SIG-M5 treated with dmso at 0.1 percent for 504 hours (cell line): ENCODE results near the gene FHOD3.

ENCODE experiments used
- DNase-seq: peaks from one replicate; lab custom pipeline; 2025; ENCODE audit not compliant: unreplicated experiment; lab: John Stamatoyannopoulos, UW

FHOD3 gene

GRCh38 chr18:36580266-36580665 lies 282.8 kb downstream of the FHOD3 start:
- no peak for DNase-seq

DNA sequence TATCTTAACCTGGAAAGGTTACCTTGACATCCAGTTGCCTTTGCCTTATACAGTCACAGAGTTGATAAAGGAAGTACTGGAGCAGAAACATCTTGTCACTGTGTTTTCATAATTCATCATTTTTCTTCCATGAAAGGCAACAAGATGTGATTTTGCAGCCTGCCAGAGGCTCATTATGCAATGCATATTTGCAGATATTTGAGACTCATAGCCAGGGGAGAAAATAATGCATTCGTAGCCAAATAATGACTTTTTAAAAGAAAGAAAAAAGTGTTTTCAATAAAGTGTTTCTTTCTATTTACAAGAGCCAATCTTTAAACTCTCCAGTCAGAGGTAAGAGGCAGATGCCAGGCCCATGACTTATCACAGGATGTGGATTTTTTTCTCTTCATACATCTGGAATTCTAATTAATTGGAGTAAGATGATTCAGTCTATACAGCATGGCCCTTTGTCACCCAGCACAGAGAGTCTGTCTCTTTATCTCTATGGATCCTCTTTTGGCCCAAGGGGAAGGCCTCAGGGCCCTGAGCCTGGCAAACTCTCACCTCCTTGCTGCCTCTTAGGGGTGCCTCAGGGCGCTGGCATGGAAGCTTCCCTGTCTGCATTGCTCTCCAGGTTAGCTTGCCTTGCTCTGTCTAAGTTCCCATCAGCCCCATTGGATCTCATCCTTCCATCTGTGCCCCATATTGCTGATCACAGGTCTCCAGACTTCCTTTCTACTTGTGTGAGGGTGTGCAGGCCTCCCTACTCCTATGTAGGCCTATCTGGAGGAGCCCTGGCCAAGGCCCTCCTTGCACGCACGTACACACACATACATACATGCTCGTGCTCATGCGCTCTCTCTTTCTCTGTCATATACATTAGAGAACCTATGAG lies 283.6 kb downstream of the FHOD3 start:
- DNase-seq: no peak

- no peak for DNase-seq
These were observed 285.7 kb downstream of the FHOD3 start for GRCh38 chr18:36582988-36583745.

DNA sequence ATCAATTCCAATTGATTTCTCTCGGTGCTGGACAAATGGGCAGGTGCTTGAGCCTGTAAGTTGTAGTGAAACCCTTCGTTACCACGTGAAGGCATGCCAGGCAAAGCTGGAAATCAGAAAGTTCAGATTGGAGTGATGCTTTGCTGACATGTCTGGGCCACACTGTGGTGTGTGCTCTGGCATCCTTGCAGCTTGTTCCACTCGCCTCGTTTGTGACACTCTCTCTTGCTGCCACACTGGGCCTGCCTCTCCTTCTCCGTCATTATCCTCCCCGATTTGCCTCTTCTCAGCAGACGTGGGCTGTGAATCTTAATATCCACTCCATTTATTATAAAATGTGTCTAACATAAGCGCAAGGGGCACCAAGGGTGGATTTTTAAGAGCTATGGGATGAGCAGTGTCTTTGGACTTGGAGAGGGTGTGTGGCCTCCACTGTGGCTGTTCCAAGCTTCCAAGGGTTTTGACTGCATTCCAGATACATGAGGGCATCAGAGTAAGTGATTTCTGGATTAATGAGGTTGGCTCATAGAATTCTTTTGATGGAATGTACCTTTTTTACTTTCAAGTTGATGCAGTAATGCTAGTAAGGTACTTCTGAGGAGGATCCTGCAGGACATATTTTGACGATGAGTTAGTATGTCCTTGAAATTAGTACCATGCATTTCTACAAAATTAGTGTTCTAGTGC lies 292.5 kb downstream of the FHOD3 start:
- no peak for DNase-seq

GRCh38 chr18:36590621-36591580 lies 293.4 kb downstream of the FHOD3 start:
- DNase-seq: no peak

DNA sequence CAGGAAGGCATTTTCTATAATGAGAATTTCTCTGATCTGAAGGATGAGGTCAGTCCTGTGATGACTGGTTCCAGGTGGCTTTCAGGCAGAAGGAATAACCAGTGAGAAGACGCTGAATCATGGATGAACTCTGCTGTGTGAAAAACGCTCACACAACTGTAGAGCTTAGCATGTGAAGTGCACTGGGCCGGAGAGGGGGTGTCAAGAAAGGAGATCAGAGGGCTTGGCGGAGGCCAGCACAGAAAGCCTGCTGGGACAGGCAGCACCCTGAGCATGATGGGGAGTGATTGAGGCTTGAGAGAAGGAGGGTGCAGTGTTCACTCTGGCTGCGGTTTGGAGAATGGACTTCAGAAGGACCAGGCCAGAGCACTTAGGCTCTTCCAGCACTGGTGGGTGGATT lies 294.8 kb downstream of the FHOD3 start:
- no peak for DNase-seq

DNA sequence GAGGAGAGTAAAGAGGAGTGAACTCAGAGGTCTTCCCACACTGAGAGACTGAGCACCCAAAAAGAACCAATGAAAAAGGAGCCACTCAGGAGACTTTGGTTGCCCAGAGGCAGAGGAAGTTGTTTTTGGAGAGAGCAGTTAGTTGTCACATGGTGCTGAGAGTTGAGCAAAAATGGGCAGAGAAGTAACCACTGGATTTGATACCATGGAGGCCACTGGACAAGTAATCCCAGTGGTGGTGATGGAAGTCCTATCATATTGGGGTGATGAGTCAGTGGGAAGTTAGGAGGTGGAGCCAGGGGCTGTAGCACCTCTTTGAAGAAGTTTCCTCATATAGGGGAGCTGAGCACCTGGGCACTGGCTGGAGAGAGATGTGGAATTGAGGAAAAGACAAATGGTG lies 295.5 kb downstream of the FHOD3 start:
- DNase-seq: no peak

DNA sequence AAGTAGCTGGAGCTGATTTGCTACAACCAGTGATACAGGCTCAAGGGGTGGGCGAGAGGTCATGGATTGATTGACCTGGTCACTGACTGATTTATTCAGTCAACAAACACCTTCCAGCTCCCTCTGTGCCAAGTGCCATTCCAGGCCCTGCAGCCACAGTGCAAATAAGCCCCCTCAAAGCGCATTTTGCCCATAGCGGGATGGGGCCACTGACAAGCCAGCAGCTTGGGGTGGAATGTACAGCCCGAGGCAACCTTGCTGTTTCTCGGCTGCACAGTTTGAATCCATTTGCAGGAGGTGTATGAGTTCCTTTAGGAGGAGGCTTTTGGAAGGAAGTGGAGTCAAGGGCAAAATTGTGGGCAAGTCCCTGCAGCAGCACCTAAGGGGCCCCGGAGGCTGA lies 296.1 kb downstream of the FHOD3 start:
- no peak for DNase-seq

- no peak for DNase-seq
These were observed 297.1 kb downstream of the FHOD3 start for GRCh38 chr18:36594621-36595020.

DNA sequence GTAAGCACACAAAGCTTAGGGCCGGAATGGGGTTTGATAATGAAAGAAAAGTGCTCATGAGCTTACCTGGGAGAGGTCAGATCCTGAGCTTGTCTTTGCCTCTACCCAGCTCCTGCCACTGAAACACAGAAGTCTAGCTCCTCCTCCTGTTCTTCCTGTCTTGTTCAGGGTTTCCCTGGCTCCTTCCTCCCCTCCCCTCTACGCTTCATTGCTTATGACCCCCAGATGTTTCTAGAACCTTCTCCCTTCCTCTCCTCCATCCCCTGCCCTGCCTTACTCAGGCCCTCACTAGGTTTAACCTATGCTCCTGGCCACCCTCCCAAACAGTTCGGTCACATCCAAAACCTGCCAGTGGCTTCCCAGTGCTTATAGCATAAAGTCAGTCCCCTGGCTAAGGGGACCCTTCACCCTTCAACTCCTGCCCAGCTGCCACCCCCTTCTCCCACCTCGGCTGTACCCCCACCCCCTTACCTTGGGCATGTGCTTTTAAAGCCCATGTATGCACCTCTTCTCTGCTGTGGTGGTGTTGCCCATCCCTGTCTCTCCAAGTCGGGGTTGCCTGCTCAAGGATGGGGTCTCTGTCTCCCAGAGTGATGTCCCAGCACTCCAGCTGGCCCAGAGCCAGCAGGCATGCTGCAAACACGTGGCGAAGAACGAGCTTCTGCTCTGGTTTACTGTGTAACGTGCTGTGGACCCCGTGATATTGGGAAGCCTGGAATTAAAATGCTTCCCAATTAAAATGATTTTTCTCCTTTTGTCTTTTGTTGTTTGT lies 297.7 kb downstream of the FHOD3 start:
- no peak for DNase-seq

GRCh38 chr18:36595818-36596215 lies 298.3 kb downstream of the FHOD3 start:
- DNase-seq: no peak

DNA sequence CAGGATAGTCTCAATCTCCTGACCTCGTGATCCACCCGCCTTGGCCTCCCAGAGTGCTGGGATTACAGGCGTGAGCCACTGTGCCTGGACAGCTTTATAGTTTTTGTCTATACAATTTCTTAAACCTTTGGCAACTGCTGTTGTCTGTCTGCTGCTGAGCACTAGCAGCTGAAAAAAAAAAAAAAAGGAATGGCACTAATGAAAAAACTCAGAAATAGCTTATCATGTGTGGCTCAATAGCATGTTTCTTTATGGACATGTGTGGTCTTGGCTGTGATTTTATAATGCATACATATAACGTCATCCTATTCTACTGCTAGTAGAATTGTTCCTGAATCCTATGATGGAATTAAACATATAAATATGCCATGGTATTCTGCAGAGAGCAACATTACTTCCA lies 300.1 kb downstream of the FHOD3 start:
- no peak for DNase-seq

DNA sequence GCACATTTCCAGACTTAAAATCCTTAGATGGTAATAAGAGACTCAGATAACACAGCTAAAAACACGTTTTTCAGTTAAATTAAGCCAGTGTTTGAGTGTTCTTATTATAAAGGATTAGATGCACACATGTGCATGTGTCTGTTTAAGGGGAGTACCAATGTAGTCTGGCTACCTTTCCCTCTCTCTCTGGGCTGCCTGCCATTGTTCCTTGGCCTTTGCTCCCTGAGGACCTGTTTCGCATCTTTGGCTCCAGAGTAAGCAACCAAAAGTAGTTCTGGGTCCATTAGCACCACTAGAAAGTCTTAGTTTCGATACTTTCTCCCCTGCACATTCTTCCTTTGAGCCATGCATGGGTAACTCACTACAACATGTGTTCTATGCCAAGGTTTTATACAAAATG lies 303.0 kb downstream of the FHOD3 start:
- DNase-seq: no peak

DNA sequence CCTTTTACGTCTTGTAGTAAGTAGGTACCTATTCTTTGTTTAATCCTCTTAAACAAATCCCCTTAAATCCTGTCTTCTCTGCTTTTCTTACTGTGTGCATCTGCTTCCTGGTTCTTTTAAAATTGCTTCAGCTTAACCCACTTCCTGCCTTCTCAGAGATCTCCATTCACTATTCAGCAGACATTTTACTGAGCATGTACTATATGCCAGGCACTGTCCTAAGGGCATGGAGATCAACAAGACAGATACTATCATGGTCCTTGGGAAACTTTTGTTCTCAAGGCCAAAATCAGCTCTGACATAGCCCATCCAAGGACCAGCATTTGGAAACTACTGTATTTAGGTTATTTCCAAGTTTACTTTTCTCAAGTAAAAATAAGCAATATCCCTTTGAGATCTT lies 303.8 kb downstream of the FHOD3 start:
- no peak for DNase-seq

DNA sequence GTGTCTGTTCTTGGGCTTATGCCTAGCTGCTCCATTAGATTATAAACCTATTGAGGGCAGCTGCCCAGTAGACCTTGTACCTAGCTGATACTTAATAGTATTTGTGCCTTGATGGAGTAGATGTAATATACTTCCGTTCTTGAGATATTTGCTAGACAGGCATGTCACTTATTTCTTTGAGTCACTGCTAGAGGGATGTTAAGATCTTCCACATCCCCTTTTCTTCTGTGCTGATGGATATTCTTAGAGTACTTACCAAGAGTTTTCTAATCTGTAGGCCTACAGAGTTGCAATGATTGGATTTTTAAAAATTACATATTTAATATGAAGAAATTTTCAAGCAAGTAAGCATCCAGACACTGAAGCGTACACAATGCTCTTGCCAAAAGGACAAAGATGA lies 304.6 kb downstream of the FHOD3 start:
- DNase-seq: no peak

DNA sequence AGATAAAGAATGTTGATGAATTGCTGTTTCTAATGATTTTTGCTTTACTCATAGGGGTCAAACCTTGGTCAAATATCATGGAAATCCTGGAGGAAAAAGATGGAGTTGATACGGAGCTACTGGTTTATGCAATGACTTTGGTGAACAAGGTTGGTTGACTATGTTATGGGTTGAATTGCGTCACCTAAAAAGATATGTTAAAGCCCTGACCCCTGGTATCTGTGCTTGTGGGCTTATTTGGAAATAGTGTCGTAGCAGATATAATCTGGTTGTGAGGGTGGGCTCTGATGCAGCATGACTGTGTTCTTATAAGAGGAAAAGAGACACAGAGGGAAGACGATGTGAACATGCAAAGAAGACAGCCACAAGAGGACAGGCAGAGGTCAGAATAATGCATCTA lies 305.1 kb downstream of the FHOD3 start:
- DNase-seq: peak; percentile 10

- no peak for DNase-seq
These were observed 310.6 kb downstream of the FHOD3 start for GRCh38 chr18:36608107-36608506.

- DNase-seq: no peak
These were observed 312.7 kb downstream of the FHOD3 start for GRCh38 chr18:36610258-36610657.

- DNase-seq: no peak
These were observed 313.1 kb downstream of the FHOD3 start for GRCh38 chr18:36610661-36611060.

GRCh38 chr18:36613069-36613468 lies 315.6 kb downstream of the FHOD3 start:
- no peak for DNase-seq
